IMR-90 (cell line): ENCODE results near the gene AGBL1. TPM values are rescaled to one million over a fixed set of nuclear protein-coding genes. Genes with fewer than 3 reads are reported as not detected.

Experiments used
- ATAC-seq: fragments of 200-7000 bp; cut with Tn5 transposase; 2 replicates; pipeline ENCODE4 v1.9.1; 2020; ENCODE audit warnings: low read depth, mild to moderate bottlenecking, moderate library complexity
- BruUV-seq: library from RNA; stranded (reverse); fragments of 400-500 nt; replicated peaks from 2 replicates; lab custom pipeline; 2021; lab: Mats Ljungman, UMichigan
- CTCF ChIA-PET: fragments of 300-600 bp; formaldehyde crosslinking; extraction: SDS; loops from one replicate; lab custom pipeline; 2021; ENCODE audit warnings: antibody characterized with exemption; lab: Yijun Ruan, JAX
- POLR2A ChIA-PET: fragments of 300-600 bp; sonication (Branson Sonifier 250); formaldehyde crosslinking; loops from one replicate; lab custom pipeline; 2022; ENCODE audit warnings: antibody characterized with exemption; ENCODE audit not compliant: unreplicated experiment; lab: Charles Lee
- DNase-seq: peaks from one replicate; pipeline ENCODE4 v3.0.0; 2013
- H2AFZ ChIP-seq: replicated peaks from 2 replicates; pipeline ENCODE3; 2013; ENCODE audit warnings: low read length, mild to moderate bottlenecking; ENCODE audit not compliant: poor library complexity
- H2AK5ac ChIP-seq: 2 replicates; pipeline ENCODE4 v1.6.1; 2013; ENCODE audit warnings: low read depth, low read length, inconsistent platforms
- H2AK9ac ChIP-seq: replicated peaks from 2 replicates; pipeline ENCODE3; 2013; ENCODE audit warnings: mild to moderate bottlenecking, low read depth, low read length, moderate library complexity; ENCODE audit not compliant: poor library complexity
- H2BK120ac ChIP-seq: 2 replicates; pipeline ENCODE4 v1.6.1; 2013; ENCODE audit warnings: low read depth, low read length, inconsistent platforms
- H2BK15ac ChIP-seq: 3 replicates; pipeline ENCODE4 v1.6.1; 2013; ENCODE audit warnings: low read depth, low read length, inconsistent platforms
- H2BK20ac ChIP-seq: 2 replicates; pipeline ENCODE4 v1.6.1; 2013; ENCODE audit warnings: low read depth, mild to moderate bottlenecking, inconsistent platforms, low read length, moderate library complexity
- H2BK5ac ChIP-seq: 2 replicates; pipeline ENCODE4 v1.6.1; 2013; ENCODE audit warnings: mild to moderate bottlenecking, low read depth, low read length, inconsistent platforms; ENCODE audit not compliant: poor library complexity, severe bottlenecking
- H3K14ac ChIP-seq: replicated peaks from 2 replicates; pipeline ENCODE4 v1.6.1; 2013; ENCODE audit warnings: low read depth, low read length, inconsistent platforms
- H3K18ac ChIP-seq: 2 replicates; pipeline ENCODE4 v1.6.1; 2013; ENCODE audit warnings: low read depth, low read length, control low read depth
- H3K23ac ChIP-seq: 2 replicates; pipeline ENCODE4 v1.6.1; 2013; ENCODE audit warnings: low read depth, low read length, inconsistent platforms
- H3K27ac ChIP-seq: 2 replicates; pipeline ENCODE4 v1.5.1; 2013; ENCODE audit warnings: mild to moderate bottlenecking, control low read depth, low read length; ENCODE audit not compliant: insufficient read depth
- H3K27me3 ChIP-seq: 2 replicates; pipeline ENCODE4 v1.6.1; 2013; ENCODE audit warnings: low read length; ENCODE audit not compliant: control insufficient read depth, insufficient read depth
- H3K36me3 ChIP-seq: 2 replicates; pipeline ENCODE4 v1.6.1; 2013; ENCODE audit warnings: low read length, mixed read lengths; ENCODE audit not compliant: control insufficient read depth, insufficient read depth
- H3K4ac ChIP-seq: 2 replicates; pipeline ENCODE4 v1.6.1; 2013; ENCODE audit warnings: low read depth, low read length, inconsistent platforms
- H3K4me1 ChIP-seq: 2 replicates; pipeline ENCODE4 v1.6.1; 2013; ENCODE audit warnings: low read length, mixed read lengths; ENCODE audit not compliant: control insufficient read depth, insufficient read depth
- H3K4me2 ChIP-seq: 2 replicates; pipeline ENCODE4 v1.6.1; 2013; ENCODE audit warnings: low read depth, mild to moderate bottlenecking, control low read depth, low read length, moderate library complexity
- H3K4me3 ChIP-seq: 2 replicates; pipeline ENCODE4 v1.5.1; 2013; ENCODE audit warnings: low read depth, mild to moderate bottlenecking, control low read depth, low read length, moderate library complexity; ENCODE audit not compliant: insufficient read depth
- H3K56ac ChIP-seq: 2 replicates; pipeline ENCODE4 v1.6.1; 2013; ENCODE audit warnings: low read length, inconsistent platforms; ENCODE audit not compliant: insufficient read depth; ENCODE audit errors: extremely low read depth
- H3K79me1 ChIP-seq, 2 experiments: 2 replicates each; pipeline ENCODE4 v1.6.1; 2013; ENCODE audit warnings: low read length in 2 of 2, inconsistent platforms in 1 of 2, low read depth in 1 of 2
- H3K9ac ChIP-seq: 2 replicates; pipeline ENCODE4 v1.6.1; 2013; ENCODE audit warnings: low read depth, low read length, control low read depth
- H3K9me1 ChIP-seq: 2 replicates; pipeline ENCODE4 v1.6.1; 2013; ENCODE audit warnings: low read length, inconsistent platforms; ENCODE audit not compliant: insufficient read depth
- H3K9me3 ChIP-seq: 2 replicates; pipeline ENCODE4 v1.6.1; 2013; ENCODE audit warnings: low read length; ENCODE audit not compliant: control insufficient read depth, insufficient read depth
- H4K20me1 ChIP-seq: 2 replicates; pipeline ENCODE4 v1.6.1; 2013; ENCODE audit warnings: low read length, inconsistent platforms; ENCODE audit not compliant: insufficient read depth
- H4K5ac ChIP-seq: 2 replicates; pipeline ENCODE4 v1.6.1; 2013; ENCODE audit warnings: mild to moderate bottlenecking, low read depth, low read length, control low read depth
- H4K8ac ChIP-seq, 2 experiments: 2 replicates each; pipeline ENCODE4 v1.6.1; 2013; ENCODE audit warnings: low read depth in 2 of 2, low read length in 2 of 2, control low read depth in 1 of 2, inconsistent platforms in 1 of 2
- H4K91ac ChIP-seq: 2 replicates; pipeline ENCODE4 v1.6.1; 2013; ENCODE audit warnings: low read depth, low read length, inconsistent platforms; ENCODE audit not compliant: insufficient read depth
- BHLHE40 ChIP-seq: fragments of 150-350 bp; IDR thresholded peaks from 2 replicates; pipeline ENCODE4 v1.6.1; 2016; ENCODE audit warnings: mild to moderate bottlenecking, low read depth, low read length
- NFE2L2 ChIP-seq: fragments of 150-350 bp; IDR thresholded peaks from 2 replicates; pipeline ENCODE4 v1.6.1; 2016; ENCODE audit warnings: low read depth, mild to moderate bottlenecking, low read length
- POLR2A ChIP-seq: IDR thresholded peaks from 2 replicates; pipeline ENCODE4 v1.6.1; 2012; ENCODE audit warnings: mild to moderate bottlenecking, low read depth, low read length
- RCOR1 ChIP-seq: IDR thresholded peaks from 2 replicates; pipeline ENCODE4 v1.6.1; 2012; ENCODE audit warnings: mild to moderate bottlenecking, low read length, improper control_type of control experiment; ENCODE audit not compliant: insufficient replicate concordance
- RFX5 ChIP-seq: IDR thresholded peaks from 2 replicates; pipeline ENCODE4 v1.8.0; 2012; ENCODE audit warnings: low read depth, mild to moderate bottlenecking, low read length, moderate library complexity
- WGBS, 2 experiments: methylation state at CpG; one replicate each; pipeline versions ENCODE4 v1.1.5 to v1.1.7; 2013; ENCODE audit warnings: missing lambda C conversion rate in 2 of 2; ENCODE audit not compliant: insufficient read length in 1 of 2; ENCODE audit errors: extremely low coverage in 2 of 2; 5-methylcytosine and 5-hydroxymethylcytosine counted together
- dilution Hi-C: fragments of 300-500 bp; cut with HindIII; formaldehyde crosslinking; loops from one replicate; pipeline ENCODE4 v1.14.3; 2018; ENCODE audit warnings: low sequenced_read_pairs; ENCODE audit not compliant: unreplicated experiment
- in situ Hi-C: fragments of 300-500 bp; cut with MboI; formaldehyde crosslinking; loops from 3 replicates; pipeline ENCODE4 v1.14.3; 2019; ENCODE audit warnings: low sequenced_read_pairs, inconsistent platforms, mixed read lengths
- intact Hi-C: fragments of 100-400 bp; cut with micrococcal nuclease; formaldehyde crosslinking; loops from 2 replicates; pipeline ENCODE4 v1.10.0; 2022
- polyA plus RNA-seq, 3 experiments: library from polyadenylated mRNA; depleted of rRNA; stranded (reverse); fragments of >200 nt; gene quantifications; 2 replicates each; pipeline ENCODE4 v1.2.3, GENCODE V29; 2012; ENCODE audit warnings: low replicate concordance in 1 of 3
- total RNA-seq: library from RNA; depleted of rRNA; stranded (reverse); fragments of >200 nt; gene quantifications from 2 replicates; pipeline ENCODE4 v1.2.3, GENCODE V29; 2012
- TF ChIP-seq, protein P1 (sequence below): conservative IDR thresholded peaks from 2 replicates; pipeline ENCODE4 v1.5.1; 2012; ENCODE audit warnings: mild to moderate bottlenecking, low read depth, low read length, improper control_type of control experiment
- TF ChIP-seq, protein P2 (sequence below): fragments of 150-350 bp; IDR thresholded peaks from 2 replicates; pipeline ENCODE4 v1.6.1; 2016; ENCODE audit warnings: low read depth, mild to moderate bottlenecking, low read length, moderate library complexity, borderline replicate concordance

The AGBL1 gene
- total and polyA plus RNA-seq, 2 of the 4 experiments (the other 2 are of a cell fraction), result not detected

DNA sequence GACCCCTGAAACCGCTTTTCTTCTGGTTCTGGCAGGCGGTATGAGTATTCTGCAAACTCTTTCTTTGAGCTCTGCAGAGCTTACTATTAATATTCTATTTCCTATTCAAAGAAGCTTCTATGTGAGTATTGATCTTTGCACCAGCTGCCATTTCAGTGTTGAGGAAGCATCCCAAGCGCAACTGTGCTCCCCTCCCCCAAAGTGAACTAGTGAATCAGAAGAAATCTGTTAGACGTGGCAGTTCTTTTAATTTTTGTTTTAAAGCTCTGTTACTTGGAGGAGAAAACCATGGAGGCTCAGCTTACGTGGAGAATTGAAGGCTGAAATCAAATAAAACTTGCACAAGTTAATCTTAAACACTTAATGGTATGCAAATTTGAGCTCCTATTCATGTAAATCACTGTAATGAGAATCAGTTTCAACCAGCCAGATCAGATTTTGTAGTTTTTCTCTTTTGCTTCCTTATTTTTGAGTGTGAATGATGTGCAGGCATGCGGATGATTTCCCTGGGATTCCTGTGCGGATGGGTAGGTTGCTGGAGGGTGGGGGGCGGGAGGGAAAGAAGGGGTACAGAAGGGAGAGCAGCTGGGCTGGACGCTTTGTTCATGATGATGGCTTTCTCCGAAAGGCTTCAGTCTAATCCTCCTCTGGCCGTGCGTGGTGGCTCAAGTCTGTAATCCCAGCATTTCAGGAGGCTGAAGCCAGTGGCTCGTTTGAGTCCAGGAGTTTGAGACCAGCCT lies 16.1 kb upstream of the AGBL1 start:
- no peak overlapping the region for H2AFZ ChIP-seq
- no peak overlapping the region for H3K4me3 ChIP-seq
- H2AK5ac ChIP-seq, result no peak overlapping the region
- H4K20me1 ChIP-seq, result no peaks in the 10 kb centered on the region
- DNase-seq (no peak), ATAC-seq (no peak)
- TF ChIP-seq POLR2A (no peak), NFE2L2 (no peak), RCOR1 (no peak), BHLHE40 (no peak), RFX5 (no peak)
- TF ChIP-seq, protein P1, sequence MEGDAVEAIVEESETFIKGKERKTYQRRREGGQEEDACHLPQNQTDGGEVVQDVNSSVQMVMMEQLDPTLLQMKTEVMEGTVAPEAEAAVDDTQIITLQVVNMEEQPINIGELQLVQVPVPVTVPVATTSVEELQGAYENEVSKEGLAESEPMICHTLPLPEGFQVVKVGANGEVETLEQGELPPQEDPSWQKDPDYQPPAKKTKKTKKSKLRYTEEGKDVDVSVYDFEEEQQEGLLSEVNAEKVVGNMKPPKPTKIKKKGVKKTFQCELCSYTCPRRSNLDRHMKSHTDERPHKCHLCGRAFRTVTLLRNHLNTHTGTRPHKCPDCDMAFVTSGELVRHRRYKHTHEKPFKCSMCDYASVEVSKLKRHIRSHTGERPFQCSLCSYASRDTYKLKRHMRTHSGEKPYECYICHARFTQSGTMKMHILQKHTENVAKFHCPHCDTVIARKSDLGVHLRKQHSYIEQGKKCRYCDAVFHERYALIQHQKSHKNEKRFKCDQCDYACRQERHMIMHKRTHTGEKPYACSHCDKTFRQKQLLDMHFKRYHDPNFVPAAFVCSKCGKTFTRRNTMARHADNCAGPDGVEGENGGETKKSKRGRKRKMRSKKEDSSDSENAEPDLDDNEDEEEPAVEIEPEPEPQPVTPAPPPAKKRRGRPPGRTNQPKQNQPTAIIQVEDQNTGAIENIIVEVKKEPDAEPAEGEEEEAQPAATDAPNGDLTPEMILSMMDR, result no peak
- TF ChIP-seq, protein P2, sequence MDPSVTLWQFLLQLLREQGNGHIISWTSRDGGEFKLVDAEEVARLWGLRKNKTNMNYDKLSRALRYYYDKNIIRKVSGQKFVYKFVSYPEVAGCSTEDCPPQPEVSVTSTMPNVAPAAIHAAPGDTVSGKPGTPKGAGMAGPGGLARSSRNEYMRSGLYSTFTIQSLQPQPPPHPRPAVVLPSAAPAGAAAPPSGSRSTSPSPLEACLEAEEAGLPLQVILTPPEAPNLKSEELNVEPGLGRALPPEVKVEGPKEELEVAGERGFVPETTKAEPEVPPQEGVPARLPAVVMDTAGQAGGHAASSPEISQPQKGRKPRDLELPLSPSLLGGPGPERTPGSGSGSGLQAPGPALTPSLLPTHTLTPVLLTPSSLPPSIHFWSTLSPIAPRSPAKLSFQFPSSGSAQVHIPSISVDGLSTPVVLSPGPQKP, result no peak
- H3K27me3 ChIP-seq, result no peaks in the 10 kb centered on the region
- H2BK20ac ChIP-seq, result no peak overlapping the region
- WGBS, 2 experiments, result 25% methylated on average over 5 of the region's 13 CpGs; no CpG with 5 or more reads in 1 of the 2 experiments
- no peak overlapping the region for H2BK5ac ChIP-seq
- BruUV-seq, result no TSS peak
- H3K18ac ChIP-seq, result no peak overlapping the region
- no peak overlapping the region for H3K9ac ChIP-seq
- H4K8ac ChIP-seq, result no peak overlapping the region
- CTCF ChIA-PET, result interaction anchor here (0.6 kb wide), 1 partner anchor 16 kb away, joined by 6 read pairs; no protein-coding TSS in a partner anchor
- H2BK15ac ChIP-seq, result no peak overlapping the region
- H4K5ac ChIP-seq, result no peak overlapping the region
- no peak overlapping the region for H3K56ac ChIP-seq
- dilution Hi-C loops, result no loop called here
- in situ Hi-C loops, result no loop called here
- H3K4ac ChIP-seq, result no peak overlapping the region
- H3K4me2 ChIP-seq, result no peak overlapping the region
- no peak overlapping the region for H2AK9ac ChIP-seq
- POLR2A ChIA-PET, result no interaction called here
- peaks cover 30% of the 10 kb centered on the region for H3K9me3 ChIP-seq
- intact Hi-C loops, result no loop called here
- H3K27ac ChIP-seq, result no peak overlapping the region
- no peak overlapping the region for H2BK120ac ChIP-seq
- no peak overlapping the region for H4K91ac ChIP-seq
- H3K9me1 ChIP-seq, result no peaks in the 10 kb centered on the region
- no peak overlapping the region for H3K23ac ChIP-seq
- no peak overlapping the region for H3K14ac ChIP-seq
- H3K4me1 ChIP-seq, result no peaks in the 10 kb centered on the region
- H3K79me1 ChIP-seq, result no peaks in the 10 kb centered on the region
- H3K36me3 ChIP-seq, result no peaks in the 10 kb centered on the region
